Posterior vena cava (tissue), 2 donors: ENCODE data around the gene SOWAHB. TPM values are rescaled to one million over a fixed set of nuclear protein-coding genes. Genes with fewer than 3 reads are reported as not detected.

Experiments
- DNase-seq: peaks from one replicate; pipeline ENCODE4 v3.0.0-alpha.2; 2020; ENCODE audit warnings: low spot score
- intact Hi-C, 2 donors: fragments of 100-400 bp; cut with DNase I; formaldehyde crosslinking; loops; one replicate each; pipeline versions ENCODE4 v1.14.1 to v1.14.2; 2022 to 2023
- long read RNA-seq, 2 donors: library from polyadenylated mRNA; unstranded; transcript quantifications; one replicate each; pipeline ENCODE4 v2.0.0, GENCODE V29; 2020 to 2021
- total RNA-seq, 2 donors: library from RNA; stranded (reverse); fragmentation: NEBNext Ultra II Directional; extraction: Animal tissue kit (Norgen Biotek cat#: 25700); gene quantifications; one replicate each; pipeline ENCODE4 v1.2.1, GENCODE V29; 2021
- donor health status: DM: yes; HTN: yes; CAD: no.
- donor health status: DM: yes; HTN: yes; CAD: no.

The SOWAHB gene
- under 1 TPM in 1 of 2 donors, not detected in 1; 0.19 TPM for total RNA-seq
- long read RNA-seq, donor 1, result 0 reads
- long read RNA-seq, donor 2, result 0 reads

DNA sequence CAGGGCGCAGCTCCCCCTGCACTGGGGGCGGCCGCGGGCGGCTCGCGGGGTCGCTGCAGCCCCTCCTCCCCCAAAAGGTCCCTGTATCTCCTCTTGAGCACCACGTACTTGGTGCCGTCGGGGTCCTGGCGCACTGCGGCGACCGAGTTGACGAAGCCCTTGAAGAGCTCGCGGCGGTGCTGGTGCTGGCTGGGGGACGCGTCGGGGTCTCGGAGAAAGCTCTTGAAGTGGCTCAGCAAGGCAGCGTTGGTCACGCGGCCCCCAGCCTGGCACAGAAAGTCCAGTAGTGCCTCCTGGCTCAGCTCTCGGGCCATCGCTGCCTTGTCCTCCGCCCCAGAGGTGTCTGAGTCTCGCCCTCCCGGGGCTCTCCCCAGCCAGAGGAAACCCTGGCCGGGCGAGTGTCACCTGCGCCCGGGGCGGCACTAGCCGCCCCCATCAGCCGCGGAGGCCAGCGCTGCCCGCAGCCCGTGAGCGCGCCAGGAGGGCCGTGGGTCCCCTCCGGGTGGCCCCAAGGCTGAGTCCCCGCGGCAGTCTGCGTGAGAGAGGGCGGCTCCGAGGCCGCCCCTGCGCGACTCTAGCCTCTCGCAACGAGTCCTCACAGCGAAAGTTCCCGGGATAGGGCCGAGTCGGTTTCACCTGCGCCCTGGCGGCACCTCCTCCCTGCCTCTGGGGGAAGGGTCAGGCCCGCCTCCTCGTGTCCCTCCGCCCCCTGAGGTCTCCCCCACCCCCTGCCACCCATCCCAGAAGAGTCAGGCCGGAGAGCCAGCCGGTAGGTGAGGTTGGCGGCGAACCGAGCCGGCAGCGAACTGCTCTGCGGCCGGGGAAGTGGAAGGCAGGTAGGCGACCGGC lies at the start of gene SOWAHB:
Gene SOWAHB, minus strand, starts transcription at position 609 of the 849 bp plus-strand sequence. Its CDS starts 295 bp downstream, at position 314.
- intact Hi-C loops, result no loop called here
- no peak for DNase-seq

GRCh38 chr4:76947369-76947768 lies 49.4 kb upstream of the SOWAHB start:
- intact Hi-C loops, result loop anchor here in 1 of 2 donors (10.0 kb wide), 1 partner anchor 143 kb away; no protein-coding TSS in a partner anchor
- DNase-seq, result no peak

- intact Hi-C loops, result loop anchor here in 1 of 2 donors (10.0 kb wide), 1 partner anchor 139 kb away; no protein-coding TSS in a partner anchor
- DNase-seq, result no peak
These were observed 45.8 kb upstream of the SOWAHB start for GRCh38 chr4:76943790-76944189.

- intact Hi-C loops, result loop anchor here in 1 of 2 donors (10.0 kb wide), 1 partner anchor 138 kb away; no protein-coding TSS in a partner anchor
These were observed 45.2 kb upstream of the SOWAHB start for GRCh38 chr4:76943129-76943620.

DNA sequence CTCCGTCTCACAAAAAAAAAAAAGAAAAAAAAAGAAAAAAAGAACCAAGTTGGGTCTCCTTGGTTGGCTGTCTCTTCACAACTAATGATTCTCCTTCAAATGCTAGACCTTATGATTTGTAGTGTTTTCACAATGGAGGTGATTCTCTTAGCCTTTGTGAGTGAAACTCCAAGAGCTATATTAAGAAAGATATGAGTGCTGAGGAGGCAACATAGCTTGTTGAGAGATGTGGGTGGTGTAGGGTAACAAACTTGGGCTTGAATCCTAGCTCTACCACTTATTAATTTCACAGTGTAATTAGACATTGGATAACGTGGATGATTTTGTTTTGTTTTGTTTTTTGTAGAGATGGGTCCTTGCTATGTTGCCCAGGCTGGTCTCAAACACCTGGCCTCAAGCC lies 41.2 kb upstream of the SOWAHB start:
- no peak for DNase-seq
- intact Hi-C loops, result no loop called here

More at GRCh38 chr4:76943129-76943620, 45.2 kb upstream of the SOWAHB start:
- no peak for DNase-seq

DNA sequence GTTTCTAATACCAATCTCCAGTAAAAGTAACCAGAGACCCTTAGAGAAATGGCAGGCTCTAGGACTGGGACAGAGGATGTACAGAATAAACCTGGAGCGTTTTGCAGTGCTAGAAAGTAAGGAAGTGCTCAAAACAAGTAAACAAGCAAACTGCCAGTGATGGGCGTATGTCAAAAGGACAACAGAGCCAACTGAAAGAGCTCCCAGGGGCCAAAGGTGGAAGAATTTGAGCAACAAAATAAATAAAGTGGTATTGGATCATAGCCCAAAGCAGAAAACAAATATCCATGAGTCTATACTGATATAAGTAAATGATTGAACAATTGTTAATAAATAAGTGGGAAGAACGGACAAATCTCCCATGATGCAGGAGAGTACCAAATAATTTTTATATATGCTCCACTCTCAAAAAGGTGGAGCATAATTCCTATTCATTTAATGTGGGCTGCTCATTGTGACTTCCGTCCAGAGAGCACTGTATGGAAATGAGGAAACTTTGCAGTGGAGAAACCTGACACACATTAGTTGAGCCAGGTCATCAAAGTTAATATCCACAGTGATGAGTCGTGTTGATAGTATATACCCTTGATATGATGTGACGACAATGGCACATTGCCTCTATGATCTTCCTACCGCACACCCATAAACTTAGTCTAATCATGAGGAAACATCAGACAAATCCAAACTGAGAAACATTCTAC lies 33.8 kb upstream of the SOWAHB start:
- DNase-seq, result no peak
- intact Hi-C loops, result no loop called here

DNA sequence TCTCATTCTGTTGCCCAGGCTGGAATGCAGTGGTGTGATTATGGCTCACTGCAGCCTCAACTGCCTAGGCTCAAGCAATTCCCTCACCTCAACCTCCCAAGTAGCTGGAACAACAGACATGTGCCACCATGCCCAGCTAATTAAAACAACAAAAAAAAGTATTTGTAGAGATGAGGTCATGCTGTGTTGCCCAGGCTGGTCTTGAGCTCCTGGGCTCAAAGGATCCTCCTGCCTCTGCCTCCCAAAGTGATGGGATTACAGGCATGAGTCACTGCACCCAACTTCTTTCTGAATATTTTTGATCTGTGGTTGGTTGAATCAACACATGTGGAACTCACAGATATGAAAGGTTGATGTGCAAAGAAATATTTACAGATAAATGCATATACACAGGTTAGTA lies 33.1 kb upstream of the SOWAHB start:
- intact Hi-C loops, result no loop called here
- no peak for DNase-seq

GRCh38 chr4:76930685-76931084 lies 32.7 kb upstream of the SOWAHB start:
- no peak for DNase-seq
- intact Hi-C loops, result no loop called here

DNA sequence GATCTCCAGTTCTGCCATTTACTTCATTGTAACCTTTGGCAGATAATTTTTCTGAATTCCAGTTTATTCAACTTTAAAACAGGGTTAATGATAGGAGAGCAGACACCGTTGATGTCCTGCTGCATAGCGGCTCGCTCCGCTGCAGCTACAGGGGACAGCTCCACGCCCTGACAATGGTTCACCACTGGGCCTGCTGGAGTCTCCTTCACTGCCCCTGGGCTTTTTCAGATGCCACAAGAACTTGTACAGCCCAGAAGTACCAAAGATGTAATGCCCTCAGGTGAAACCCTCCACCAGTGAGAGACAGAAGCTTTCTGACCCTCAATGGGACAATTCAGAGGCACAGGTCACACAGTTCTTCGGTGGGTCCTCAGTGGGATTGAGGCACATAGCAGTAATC lies 28.9 kb upstream of the SOWAHB start:
- DNase-seq, result no peak
- intact Hi-C loops, result no loop called here

DNA sequence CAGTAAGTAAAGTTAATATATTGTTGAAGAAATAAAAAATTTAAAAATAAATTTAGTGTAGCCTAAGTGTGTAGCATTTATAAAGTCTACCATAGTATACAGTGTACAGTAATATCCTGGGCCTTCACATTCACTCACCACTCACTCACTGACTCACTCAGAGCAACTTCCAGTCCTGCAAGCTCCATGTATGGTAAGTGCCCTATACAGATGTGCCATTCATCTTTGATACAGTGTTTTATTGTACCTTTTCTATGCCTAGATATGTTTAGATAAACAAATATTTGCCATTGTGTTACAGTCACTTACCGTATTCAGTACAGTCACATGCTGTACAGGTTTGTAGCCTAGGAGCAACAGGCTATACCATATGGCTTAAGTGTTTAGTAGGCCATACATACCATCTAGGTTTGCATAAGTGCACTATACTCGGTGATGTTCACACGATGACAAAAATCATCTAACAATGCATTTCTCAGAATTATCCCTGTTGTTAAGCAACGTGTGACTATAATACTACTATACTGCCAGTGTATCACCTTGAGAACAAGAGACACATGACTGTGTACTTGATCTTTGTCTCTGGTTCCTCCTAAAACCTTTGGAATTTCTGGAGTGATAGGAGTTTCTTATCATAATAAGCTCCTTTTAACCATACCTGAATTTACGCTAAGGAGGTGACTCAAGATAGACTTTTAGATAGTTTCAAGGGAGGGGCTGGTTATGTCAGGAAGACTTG lies 25.8 kb upstream of the SOWAHB start:
- no peak for DNase-seq
- intact Hi-C loops, result no loop called here

- DNase-seq, result no peak
- intact Hi-C loops, result no loop called here
These were observed 22.8 kb upstream of the SOWAHB start for GRCh38 chr4:76920715-76921114.

DNA sequence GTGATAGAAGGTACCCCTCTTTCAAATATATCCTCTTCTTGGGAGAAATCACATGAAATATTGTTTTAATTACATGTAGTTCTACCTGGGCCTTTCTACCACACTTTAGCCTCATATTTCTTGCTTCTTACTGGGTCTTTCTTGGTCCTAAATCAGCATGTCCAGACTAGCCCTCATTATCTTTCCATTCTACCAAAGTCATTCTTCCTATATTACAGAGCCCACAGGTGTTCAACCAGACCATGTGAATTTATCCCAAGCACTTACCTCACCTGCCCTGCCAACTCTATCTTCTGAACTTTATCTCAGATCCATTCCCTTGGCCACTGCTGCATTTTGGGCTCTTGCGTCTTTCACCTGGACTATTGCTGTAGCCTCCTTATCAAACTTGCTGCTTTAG lies 11.8 kb upstream of the SOWAHB start:
- intact Hi-C loops, result no loop called here
- no peak for DNase-seq

GRCh38 chr4:76905521-76905920 lies 7.6 kb upstream of the SOWAHB start:
- intact Hi-C loops, result no loop called here
- DNase-seq, result no peak

DNA sequence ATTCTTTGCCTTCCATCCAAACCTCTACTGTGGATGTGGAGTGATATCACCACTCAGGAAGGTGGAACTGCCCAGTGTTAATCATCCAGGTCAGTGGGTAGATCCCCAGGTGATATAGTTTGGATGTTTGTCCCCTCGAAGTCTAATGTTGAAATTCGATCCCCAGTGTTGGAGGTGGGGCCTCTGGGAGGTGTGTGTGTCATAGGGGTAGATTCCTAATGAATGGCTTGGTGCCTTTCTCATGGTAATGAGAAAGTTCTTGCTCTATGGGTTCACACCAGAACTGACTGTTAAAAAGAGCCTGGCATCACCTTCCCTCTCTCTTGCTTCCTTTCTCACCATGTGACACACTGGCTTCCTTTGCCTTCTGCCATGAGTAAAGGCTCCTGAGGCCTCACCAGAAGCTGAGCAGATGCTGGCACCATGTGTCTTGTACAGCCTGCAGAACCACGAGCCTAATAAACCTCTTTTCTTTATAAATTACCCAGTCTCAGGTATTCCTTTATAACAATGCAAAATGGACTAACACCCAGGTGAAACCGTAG lies 6.8 kb upstream of the SOWAHB start:
- intact Hi-C loops, result no loop called here
- DNase-seq, result no peak

GRCh38 chr4:76902233-76902890 lies 4.4 kb upstream of the SOWAHB start:
- no peak for DNase-seq
- intact Hi-C loops, result no loop called here

GRCh38 chr4:76898949-76899645 lies 1.2 kb upstream of the SOWAHB start:
- intact Hi-C loops, result no loop called here
- no peak for DNase-seq

GRCh38 chr4:76898385-76898692 lies 395 bp upstream of the SOWAHB start:
- no peak for DNase-seq
- intact Hi-C loops, result no loop called here
